ENCODE data around the gene RANBP17. TPM values are rescaled to one million over a fixed set of nuclear protein-coding genes. Genes with fewer than 3 reads are reported as not detected.
"Not testable (repeated sequence)": the region's sequence is repeated elsewhere in the genome, so short reads cannot be mapped to it uniquely, and the experiment has no call there.

The RANBP17 gene
- polyA plus RNA-seq, 12 donors = 4.9 to 14.6 (median 9.3) TPM; not detected in 2

- no peak for DNase-seq
Measured at GRCh38 chr5:170865622-170866021, 3.8 kb downstream of the RANBP17 start.

- no peak for DNase-seq
Measured at GRCh38 chr5:170867825-170868224, 6.0 kb downstream of the RANBP17 start.

- not testable (repeated sequence) for DNase-seq
Measured at GRCh38 chr5:170870390-170870789, 8.6 kb downstream of the RANBP17 start.

- DNase-seq = no peak
Measured at GRCh38 chr5:170874017-170874416, 12.2 kb downstream of the RANBP17 start.

GRCh38 chr5:170875811-170876210 lies 14.0 kb downstream of the RANBP17 start:
- no peak for DNase-seq

GRCh38 chr5:170880084-170880483 lies 18.3 kb downstream of the RANBP17 start:
- DNase-seq = no peak

- DNase-seq = no peak
Measured at GRCh38 chr5:170882345-170882744, 20.5 kb downstream of the RANBP17 start.

- no peak for DNase-seq
Measured at GRCh38 chr5:170885256-170885655, 23.4 kb downstream of the RANBP17 start.

- no peak for DNase-seq
Measured at GRCh38 chr5:170885809-170886208, 24.0 kb downstream of the RANBP17 start.

GRCh38 chr5:170886210-170886894 lies 24.5 kb downstream of the RANBP17 start:
- DNase-seq = no peak

- DNase-seq = no peak
Measured at GRCh38 chr5:170892196-170892595, 30.4 kb downstream of the RANBP17 start.

GRCh38 chr5:170894665-170895064 lies 32.8 kb downstream of the RANBP17 start:
- no peak for DNase-seq

GRCh38 chr5:170896779-170897178 lies 35.0 kb downstream of the RANBP17 start:
- DNase-seq = no peak

GRCh38 chr5:170903075-170903474 lies 41.3 kb downstream of the RANBP17 start:
- DNase-seq = no peak

- no peak for DNase-seq
Measured at GRCh38 chr5:170907758-170908157, 45.9 kb downstream of the RANBP17 start.

GRCh38 chr5:170913573-170913972 lies 51.8 kb downstream of the RANBP17 start:
- DNase-seq = no peak

- no peak for DNase-seq
Measured at GRCh38 chr5:170917113-170917512, 55.3 kb downstream of the RANBP17 start.

GRCh38 chr5:170920196-170920595 lies 58.4 kb downstream of the RANBP17 start:
- DNase-seq = no peak

GRCh38 chr5:170922331-170922730 lies 60.5 kb downstream of the RANBP17 start:
- not testable (repeated sequence) for DNase-seq

- no peak for DNase-seq
Measured at GRCh38 chr5:170923910-170924620, 62.2 kb downstream of the RANBP17 start.

- DNase-seq = not testable (repeated sequence)
Measured at GRCh38 chr5:170935534-170936218, 73.9 kb downstream of the RANBP17 start.

- no peak for DNase-seq
Measured at GRCh38 chr5:170937072-170937471, 75.3 kb downstream of the RANBP17 start.

GRCh38 chr5:170937914-170938313 lies 76.1 kb downstream of the RANBP17 start:
- DNase-seq = no peak
